Prostate gland (tissue), 2 donors: ENCODE measurements around the gene RTTN. TPM values are rescaled to one million over a fixed set of nuclear protein-coding genes. Genes with fewer than 3 reads are reported as not detected.

Experiments
- DNase-seq: peaks from one replicate; pipeline ENCODE4 v3.0.0-alpha.2; 2019; ENCODE audit warnings: low spot score
- H3K27ac ChIP-seq, 2 donors: fragments of 200-600 bp; sonication (generic); 2 replicates each; pipeline ENCODE4 v1.5.1; 2017 to 2019
- H3K27me3 ChIP-seq: fragments of 200-600 bp; sonication (generic); replicated peaks from 2 replicates; pipeline ENCODE4 v1.5.1; 2019; ENCODE audit not compliant: insufficient read depth
- H3K36me3 ChIP-seq, 2 donors: fragments of 200-600 bp; sonication (generic); 1 replicate in 1 of 2; 2 replicates in 1 of 2; pipeline versions ENCODE4 v1.5.1 to v1.8.1; 2017 to 2019
- H3K4me1 ChIP-seq: fragments of 200-600 bp; sonication (generic); replicated peaks from 2 replicates; pipeline ENCODE4 v1.5.1; 2019
- H3K4me3 ChIP-seq, 2 donors: fragments of 200-600 bp; sonication (generic); 2 replicates each; pipeline ENCODE4 v1.5.1; 2017 to 2019
- H3K9me3 ChIP-seq: fragments of 200-600 bp; sonication (generic); 2 replicates; pipeline ENCODE4 v1.5.1; 2017
- POLR2A ChIP-seq: fragments of 450-650 bp; IDR thresholded peaks from one replicate; pipeline ENCODE4 v1.6.1; 2016; ENCODE audit warnings: antibody characterized with exemption, mild to moderate bottlenecking
- POLR2AphosphoS5 ChIP-seq: sonication (generic); formaldehyde crosslinking; IDR thresholded peaks from one replicate; pipeline ENCODE4 v1.6.1; 2017; ENCODE audit warnings: antibody characterized with exemption
- WGBS: methylation state at CpG from one replicate; pipeline ENCODE4 v1.1.5; 2018; 5-methylcytosine and 5-hydroxymethylcytosine counted together
- intact Hi-C: fragments of 100-400 bp; cut with DNase I; formaldehyde crosslinking; loops from one replicate; pipeline ENCODE4 v1.14.2; 2022
- total RNA-seq, 2 donors: library from RNA; depleted of rRNA; stranded (reverse); fragments of >200 nt; gene quantifications; one replicate each; pipeline ENCODE4 v1.1.0, GENCODE V29; 2016
- TF ChIP-seq, protein P1 (sequence below), 4 experiments: fragments of 200-600 bp in 2 of 4; fragments of 450-650 bp in 2 of 4; sonication (generic) in 2 of 4; IDR thresholded peaks; 1 replicate in 3 of 4; 2 replicates in 1 of 4; pipeline ENCODE4 v1.5.1; 2016 to 2019; ENCODE audit warnings: antibody characterized with exemption in 4 of 4, mild to moderate bottlenecking in 2 of 4, moderate library complexity in 2 of 4

The RTTN gene
- total RNA-seq, 2 donors from 2014 or later: 8.4 to 21.5 TPM

DNA sequence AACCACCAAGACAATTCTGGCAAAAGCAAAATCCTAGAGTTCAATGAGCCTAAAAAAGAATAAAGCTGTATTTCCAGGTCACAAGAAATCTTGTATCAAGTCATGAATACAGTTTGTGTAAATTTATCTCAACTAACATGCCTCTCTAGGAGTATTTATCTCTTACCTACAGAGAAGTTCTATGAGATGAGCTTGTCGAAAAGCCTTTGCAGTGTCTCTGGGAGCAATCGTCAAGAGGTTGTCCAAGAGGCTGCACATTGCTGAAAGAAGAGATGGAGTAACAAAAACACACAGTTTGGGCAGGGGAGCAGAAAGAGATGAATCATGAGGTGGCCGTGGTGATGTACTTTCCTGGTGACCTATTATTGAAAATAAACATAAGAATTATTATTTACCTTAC, 145.8 kb downstream of the RTTN start:
- no peak overlapping the region for H3K4me3 ChIP-seq
- H3K4me1 ChIP-seq: no peaks in the 10 kb centered on the region
- intact Hi-C loops: no loop called here
- no peaks in the 10 kb centered on the region for H3K9me3 ChIP-seq
- H3K27ac ChIP-seq: no peak overlapping the region
- 95% methylated on average over 3 of the region's 3 CpGs for WGBS
- no peaks in the 10 kb centered on the region for H3K27me3 ChIP-seq
- no peaks in the 10 kb centered on the region for H3K36me3 ChIP-seq
- TF ChIP-seq POLR2AphosphoS5 (no peak), POLR2A (no peak)
- TF ChIP-seq, protein P1, sequence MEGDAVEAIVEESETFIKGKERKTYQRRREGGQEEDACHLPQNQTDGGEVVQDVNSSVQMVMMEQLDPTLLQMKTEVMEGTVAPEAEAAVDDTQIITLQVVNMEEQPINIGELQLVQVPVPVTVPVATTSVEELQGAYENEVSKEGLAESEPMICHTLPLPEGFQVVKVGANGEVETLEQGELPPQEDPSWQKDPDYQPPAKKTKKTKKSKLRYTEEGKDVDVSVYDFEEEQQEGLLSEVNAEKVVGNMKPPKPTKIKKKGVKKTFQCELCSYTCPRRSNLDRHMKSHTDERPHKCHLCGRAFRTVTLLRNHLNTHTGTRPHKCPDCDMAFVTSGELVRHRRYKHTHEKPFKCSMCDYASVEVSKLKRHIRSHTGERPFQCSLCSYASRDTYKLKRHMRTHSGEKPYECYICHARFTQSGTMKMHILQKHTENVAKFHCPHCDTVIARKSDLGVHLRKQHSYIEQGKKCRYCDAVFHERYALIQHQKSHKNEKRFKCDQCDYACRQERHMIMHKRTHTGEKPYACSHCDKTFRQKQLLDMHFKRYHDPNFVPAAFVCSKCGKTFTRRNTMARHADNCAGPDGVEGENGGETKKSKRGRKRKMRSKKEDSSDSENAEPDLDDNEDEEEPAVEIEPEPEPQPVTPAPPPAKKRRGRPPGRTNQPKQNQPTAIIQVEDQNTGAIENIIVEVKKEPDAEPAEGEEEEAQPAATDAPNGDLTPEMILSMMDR (IDR thresholded peaks at IDR 0.05): no peak
- no peak for DNase-seq

DNA sequence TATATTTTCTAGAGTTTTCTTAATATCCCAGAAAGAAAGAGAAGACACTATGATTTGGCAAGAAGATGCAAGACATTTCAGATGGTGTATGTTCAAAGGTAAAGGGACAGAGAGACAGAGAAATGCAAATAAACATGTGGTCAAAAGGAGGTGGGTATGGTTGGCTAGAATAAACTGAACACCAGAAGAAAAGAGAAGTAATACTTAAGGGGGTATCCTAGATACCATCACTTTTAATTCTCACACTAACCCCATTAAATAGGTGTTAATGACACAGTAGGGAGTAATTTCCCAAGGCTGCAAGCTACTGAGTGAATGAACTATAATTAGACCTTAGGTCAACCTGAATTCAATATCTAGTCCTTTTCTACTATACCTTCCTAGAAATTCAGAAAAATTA, 146.6 kb downstream of the RTTN start:
- no peak overlapping the region for H3K4me3 ChIP-seq
- DNase-seq: no peak
- no peaks in the 10 kb centered on the region for H3K27me3 ChIP-seq
- H3K36me3 ChIP-seq: no peaks in the 10 kb centered on the region
- TF ChIP-seq POLR2A (no peak), POLR2AphosphoS5 (no peak)
- TF ChIP-seq, protein P1 (IDR thresholded peaks at IDR 0.05): no peak
- no peaks in the 10 kb centered on the region for H3K9me3 ChIP-seq
- H3K27ac ChIP-seq: no peak overlapping the region
- intact Hi-C loops: no loop called here
- no peaks in the 10 kb centered on the region for H3K4me1 ChIP-seq

DNA sequence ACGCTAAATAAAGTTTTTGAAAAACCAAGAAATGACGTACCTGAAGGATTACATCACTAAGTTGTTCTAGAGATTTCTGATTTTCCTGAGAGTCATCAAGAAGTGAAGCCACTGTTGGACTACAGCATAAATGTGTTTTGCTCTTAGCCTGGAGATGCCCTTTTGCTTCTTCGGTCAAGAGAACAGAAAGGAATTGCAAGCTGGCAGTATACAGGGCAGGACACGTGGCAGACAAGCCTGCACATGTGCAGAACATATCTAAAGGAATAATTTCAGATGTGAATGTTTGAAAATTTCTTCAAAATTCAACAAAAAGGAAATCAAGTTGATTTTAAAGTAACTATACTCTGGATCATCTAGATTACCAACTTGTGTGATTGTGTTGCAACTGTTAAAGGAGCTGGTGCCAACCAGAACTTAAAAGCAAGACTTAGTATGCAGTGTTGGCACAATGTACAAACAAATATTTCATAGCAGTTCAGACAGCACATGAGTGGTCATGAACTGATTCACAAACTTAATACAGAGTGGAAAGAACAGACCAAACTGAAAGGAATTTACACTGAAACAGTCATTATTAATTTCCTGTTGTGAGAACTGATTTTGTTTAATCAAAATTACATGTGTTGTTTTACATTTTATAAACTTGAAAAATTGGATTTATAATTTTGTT, 157.4 kb downstream of the RTTN start:
- Histone ChIP-seq H3K27ac (no peak overlapping the region), H3K27me3 (no peaks in the 10 kb centered on the region), H3K4me3 (no peak overlapping the region), H3K36me3 (no peaks in the 10 kb centered on the region), H3K4me1 (no peaks in the 10 kb centered on the region), H3K9me3 (no peaks in the 10 kb centered on the region)
- intact Hi-C loops: no loop called here
- no peak for DNase-seq
- TF ChIP-seq, protein P1 (IDR thresholded peaks at IDR 0.05): no peak
- TF ChIP-seq POLR2A (no peak), POLR2AphosphoS5 (no peak)
- 85% methylated on average over 4 of the region's 4 CpGs for WGBS

DNA sequence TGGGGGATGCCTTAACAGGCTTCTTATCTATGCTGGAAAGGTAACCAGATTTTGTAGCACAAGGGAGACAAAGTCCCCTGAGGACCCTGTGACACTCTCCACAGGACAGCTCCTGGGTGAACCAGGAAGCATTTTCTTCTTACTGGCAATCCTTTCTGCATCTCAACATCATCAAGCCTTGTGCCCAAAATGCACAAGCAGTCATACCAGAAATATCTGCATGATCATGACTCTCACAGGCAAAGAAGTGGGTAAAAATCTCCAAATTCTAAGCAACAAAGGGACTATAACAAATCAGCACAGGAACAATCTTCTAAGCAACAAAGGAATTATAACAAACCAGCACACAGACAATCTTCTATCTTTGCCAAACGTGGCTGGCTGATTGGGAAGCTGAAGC, 158.7 kb downstream of the RTTN start:
- Histone ChIP-seq H3K4me3 (no peak overlapping the region), H3K4me1 (no peaks in the 10 kb centered on the region), H3K9me3 (no peaks in the 10 kb centered on the region), H3K27ac (no peak overlapping the region), H3K27me3 (no peaks in the 10 kb centered on the region), H3K36me3 (no peaks in the 10 kb centered on the region)
- no peak for DNase-seq
- WGBS: 77% methylated on average over 1 of the region's 1 CpG
- TF ChIP-seq POLR2AphosphoS5 (no peak), POLR2A (no peak)
- TF ChIP-seq, protein P1 (IDR thresholded peaks at IDR 0.05): no peak
- intact Hi-C loops: no loop called here

DNA sequence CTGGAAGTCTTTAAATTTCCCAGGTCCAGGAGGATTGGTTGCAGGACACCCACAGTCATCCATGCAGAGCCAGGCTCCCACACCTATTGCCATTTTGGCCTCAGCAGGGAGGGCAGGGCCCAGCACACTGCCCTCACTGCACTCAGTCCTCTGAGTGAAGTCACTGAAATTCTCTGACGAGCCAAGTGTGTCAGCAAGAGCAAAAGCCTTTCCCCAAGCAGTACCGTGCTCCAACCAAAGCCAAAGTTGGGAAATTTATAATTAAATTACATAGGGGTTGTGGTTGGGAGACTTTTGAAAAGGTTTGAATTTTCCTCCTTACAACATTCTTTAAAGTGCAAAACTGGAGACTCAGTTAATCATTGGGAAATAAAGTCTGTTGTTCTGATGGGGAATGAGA, 159.3 kb downstream of the RTTN start:
- Histone ChIP-seq H3K9me3 (no peaks in the 10 kb centered on the region), H3K4me1 (no peaks in the 10 kb centered on the region), H3K27ac (no peak overlapping the region), H3K4me3 (no peak overlapping the region), H3K27me3 (no peaks in the 10 kb centered on the region), H3K36me3 (no peaks in the 10 kb centered on the region)
- 100% methylated on average over 2 of the region's 2 CpGs for WGBS
- no peak for TF ChIP-seq POLR2A
- TF ChIP-seq, protein P1 (IDR thresholded peaks at IDR 0.05): no peak
- TF ChIP-seq POLR2AphosphoS5: no peak
- intact Hi-C loops: no loop called here
- no peak for DNase-seq
